ENCODE data around the gene NLRP3. TPM values are rescaled to one million over a fixed set of nuclear protein-coding genes. Genes with fewer than 3 reads are reported as not detected.

Gene NLRP3
- total RNA-seq, 1 experiment from 2014 or later = 0.26 TPM

DNA sequence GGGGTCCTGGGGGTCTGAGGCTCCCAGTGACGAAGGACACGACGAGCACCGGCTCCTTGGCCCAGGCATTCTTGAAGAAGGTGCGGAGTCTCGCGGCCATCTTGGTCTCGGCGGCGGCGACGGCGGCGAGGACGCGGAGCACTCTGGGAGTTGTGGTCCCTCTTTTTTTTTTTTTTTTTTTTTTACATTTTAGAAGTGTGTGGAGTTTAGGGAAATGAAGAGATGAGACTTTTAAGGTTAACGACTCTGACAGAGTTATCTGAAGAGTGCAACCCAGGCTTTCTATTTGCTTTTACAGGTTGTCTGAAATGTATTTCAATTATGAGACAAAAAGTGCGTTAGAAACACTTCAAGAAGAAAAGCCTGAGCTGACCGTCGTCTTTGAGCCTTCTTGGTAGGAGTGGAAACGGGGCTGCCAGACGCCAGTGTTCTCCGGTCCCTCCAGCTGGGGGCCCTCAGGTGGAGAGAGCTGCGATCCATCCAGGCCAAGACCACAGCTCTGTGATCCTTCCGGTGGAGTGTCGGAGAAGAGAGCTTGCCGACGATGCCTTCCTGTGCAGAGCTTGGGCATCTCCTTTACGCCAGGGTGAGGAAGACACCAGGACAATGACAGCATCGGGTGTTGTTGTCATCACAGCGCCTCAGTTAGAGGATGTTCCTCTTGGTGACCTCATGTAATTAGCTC lies 32.3 kb downstream of the NLRP3 start:
- no peak overlapping the region for H3K27ac Mint-ChIP-seq (ENCODE audit: unreplicated experiment)
- no peaks in the 10 kb centered on the region for H3K36me3 Mint-ChIP-seq (ENCODE audit: insufficient read depth, unreplicated experiment)
- no peaks in the 10 kb centered on the region for H3K27me3 Mint-ChIP-seq (ENCODE audit: unreplicated experiment)
- DNase-seq = peak; percentile 71
- H3K4me3 Mint-ChIP-seq (ENCODE audit: low read depth, unreplicated experiment) = peak overlapping the region; percentile 61
- BruUV-seq (replicated peaks) = no TSS peak
- no peaks in the 10 kb centered on the region for H3K4me1 Mint-ChIP-seq (ENCODE audit: low read depth, unreplicated experiment)
- intact Hi-C loops (cut with micrococcal nuclease; ENCODE audit: unreplicated experiment) = no loop called here
- no peak for TF ChIP-seq CTCF (IDR thresholded peaks at IDR 0.05; ENCODE audit: unreplicated experiment)
- CTCF ChIA-PET = interaction anchor here (0.7 kb wide), 2 partner anchors 33 to 148 kb away, joined by 3 to 10 read pairs; no protein-coding TSS in a partner anchor
- H3K9me3 Mint-ChIP-seq (ENCODE audit: low read depth, unreplicated experiment) = peaks cover 6% of the 10 kb centered on the region

- DNase-seq = no peak
- H3K27me3 Mint-ChIP-seq (ENCODE audit: unreplicated experiment) = peaks cover 11% of the 10 kb centered on the region
- no TSS peak for BruUV-seq (replicated peaks)
- no peaks in the 10 kb centered on the region for H3K4me1 Mint-ChIP-seq (ENCODE audit: low read depth, unreplicated experiment)
- CTCF ChIA-PET = no interaction called here
- intact Hi-C loops (cut with micrococcal nuclease; ENCODE audit: unreplicated experiment) = no loop called here
- TF ChIP-seq CTCF (IDR thresholded peaks at IDR 0.05; ENCODE audit: unreplicated experiment) = no peak
- H3K9me3 Mint-ChIP-seq (ENCODE audit: low read depth, unreplicated experiment) = peaks cover 3% of the 10 kb centered on the region
- no peak overlapping the region for H3K4me3 Mint-ChIP-seq (ENCODE audit: low read depth, unreplicated experiment)
- H3K36me3 Mint-ChIP-seq (ENCODE audit: insufficient read depth, unreplicated experiment) = no peaks in the 10 kb centered on the region
- H3K27ac Mint-ChIP-seq (ENCODE audit: unreplicated experiment) = no peak overlapping the region
These were observed 35.5 kb downstream of the NLRP3 start for GRCh38 chr1:247451388-247452010.

DNA sequence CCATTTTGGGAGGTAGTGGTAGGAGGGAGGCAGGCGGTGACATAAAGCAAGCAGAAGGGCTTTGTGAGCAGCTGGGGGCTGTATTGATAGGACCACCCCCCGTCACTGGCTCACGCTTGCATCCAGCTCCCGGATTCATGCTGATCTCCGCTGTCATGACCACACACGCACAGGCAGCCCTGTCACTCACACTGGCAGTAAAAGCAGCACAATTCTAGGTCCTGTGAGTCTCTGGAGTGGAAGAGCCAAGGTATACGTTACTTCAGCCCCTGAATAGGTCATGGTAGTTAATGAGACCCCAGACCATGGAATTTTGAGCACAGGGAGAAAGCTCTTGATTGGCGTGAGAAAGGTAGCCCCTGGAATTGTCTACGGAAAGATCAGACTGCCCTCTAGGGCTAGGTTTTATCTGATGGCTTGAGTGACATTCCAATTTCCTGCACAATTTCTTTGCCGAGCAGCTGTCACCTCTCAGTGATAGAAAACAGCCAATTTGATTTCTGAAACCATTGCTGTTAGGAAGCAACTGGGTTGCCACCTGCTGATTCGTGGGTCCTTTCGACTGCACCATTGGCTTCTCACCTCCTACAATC lies 36.6 kb downstream of the NLRP3 start:
- intact Hi-C loops (cut with micrococcal nuclease; ENCODE audit: unreplicated experiment) = no loop called here
- Mint-ChIP-seq H3K27me3 (ENCODE audit: unreplicated experiment) (peaks cover 11% of the 10 kb centered on the region), H3K4me1 (ENCODE audit: low read depth, unreplicated experiment) (no peaks in the 10 kb centered on the region), H3K27ac (ENCODE audit: unreplicated experiment) (no peak overlapping the region), H3K36me3 (ENCODE audit: insufficient read depth, unreplicated experiment) (no peaks in the 10 kb centered on the region), H3K9me3 (ENCODE audit: low read depth, unreplicated experiment) (peaks cover 3% of the 10 kb centered on the region), H3K4me3 (ENCODE audit: low read depth, unreplicated experiment) (no peak overlapping the region)
- CTCF ChIA-PET = interaction anchor here (1.1 kb wide), 1 partner anchor 62 kb away, joined by 3 read pairs; no protein-coding TSS in a partner anchor
- no peak for DNase-seq
- no TSS peak for BruUV-seq (replicated peaks)
- no peak for TF ChIP-seq CTCF (IDR thresholded peaks at IDR 0.05; ENCODE audit: unreplicated experiment)

- CTCF ChIA-PET = interaction anchor here (1.1 kb wide), 1 partner anchor 63 kb away, joined by 3 read pairs; no protein-coding TSS in a partner anchor
- H3K4me3 Mint-ChIP-seq (ENCODE audit: low read depth, unreplicated experiment) = no peak overlapping the region
- no peaks in the 10 kb centered on the region for H3K4me1 Mint-ChIP-seq (ENCODE audit: low read depth, unreplicated experiment)
- H3K9me3 Mint-ChIP-seq (ENCODE audit: low read depth, unreplicated experiment) = peaks cover 6% of the 10 kb centered on the region
- intact Hi-C loops (cut with micrococcal nuclease; ENCODE audit: unreplicated experiment) = no loop called here
- H3K27ac Mint-ChIP-seq (ENCODE audit: unreplicated experiment) = no peak overlapping the region
- no peaks in the 10 kb centered on the region for H3K36me3 Mint-ChIP-seq (ENCODE audit: insufficient read depth, unreplicated experiment)
- no peak for TF ChIP-seq CTCF (IDR thresholded peaks at IDR 0.05; ENCODE audit: unreplicated experiment)
- H3K27me3 Mint-ChIP-seq (ENCODE audit: unreplicated experiment) = peaks cover 11% of the 10 kb centered on the region
- no TSS peak for BruUV-seq (replicated peaks)
- DNase-seq = no peak
These were observed 37.3 kb downstream of the NLRP3 start for GRCh38 chr1:247453245-247453644.

All from Calu3 (cell line).